Esophagus muscularis mucosa (tissue), 4 donors: Measurements from ENCODE around the gene CDH4. TPM values are rescaled to one million over a fixed set of nuclear protein-coding genes. Genes with fewer than 3 reads are reported as not detected.

Experiments used
- DNase-seq: peaks from one replicate; pipeline ENCODE4 v3.0.0-alpha.2; 2017; ENCODE audit errors: extremely low spot score
- H3K27ac ChIP-seq, 4 donors: fragments of 200-600 bp; sonication (generic); replicated peaks in 1 of 4; 1 replicate in 3 of 4; 2 replicates in 1 of 4; pipeline ENCODE4 v1.5.1; 2016 to 2019; ENCODE audit warnings: mild to moderate bottlenecking in 1 of 4
- H3K27me3 ChIP-seq, 4 donors: fragments of 200-600 bp; sonication (generic); one replicate each; pipeline versions ENCODE4 v1.5.1 to v1.6.0; 2016 to 2019
- H3K36me3 ChIP-seq, 4 donors: fragments of 200-600 bp; sonication (generic); one replicate each; pipeline ENCODE4 v1.5.1; 2016 to 2019
- H3K4me1 ChIP-seq, 4 donors: fragments of 200-600 bp; sonication (generic); one replicate each; pipeline ENCODE4 v1.5.1; 2016 to 2019
- H3K4me3 ChIP-seq, 4 donors: fragments of 200-600 bp; sonication (generic); 1 replicate in 2 of 4; 2 replicates in 2 of 4; pipeline ENCODE4 v1.5.1; 2016 to 2019; ENCODE audit warnings: mild to moderate bottlenecking in 4 of 4, moderate library complexity in 1 of 4
- H3K9me3 ChIP-seq, 4 donors: fragments of 200-600 bp; sonication (generic); 1 replicate in 3 of 4; 2 replicates in 1 of 4; pipeline ENCODE4 v1.5.1; 2016 to 2019
- CTCF ChIP-seq, 3 experiments: fragments of 200-600 bp in 2 of 3; fragments of 450-650 bp in 1 of 3; sonication (generic) in 2 of 3; IDR thresholded peaks; one replicate each; pipeline ENCODE4 v1.5.1; 2017 to 2019; ENCODE audit warnings: antibody characterized with exemption in 3 of 3, mild to moderate bottlenecking in 2 of 3, moderate library complexity in 1 of 3
- EP300 ChIP-seq: sonication (generic); formaldehyde crosslinking; IDR thresholded peaks from one replicate; pipeline ENCODE4 v1.6.1; 2017; ENCODE audit warnings: antibody characterized with exemption
- POLR2A ChIP-seq: fragments of 450-650 bp; IDR thresholded peaks from one replicate; pipeline ENCODE4 v1.6.1; 2017; ENCODE audit warnings: antibody characterized with exemption, moderate library complexity, mild to moderate bottlenecking, low read depth
- POLR2AphosphoS5 ChIP-seq, 2 donors: sonication (generic); formaldehyde crosslinking; IDR thresholded peaks; one replicate each; pipeline ENCODE4 v1.6.1; 2017; ENCODE audit warnings: antibody characterized with exemption in 2 of 2
- WGBS: methylation state at CpG from one replicate; pipeline ENCODE4 v1.1.5; 2018; 5-methylcytosine and 5-hydroxymethylcytosine counted together
- intact Hi-C: fragments of 100-400 bp; cut with DNase I; formaldehyde crosslinking; loops from one replicate; pipeline ENCODE4 v1.15.1; 2023
- total RNA-seq, 4 donors: library from RNA; depleted of rRNA; stranded (reverse); fragments of >200 nt; gene quantifications; one replicate each; pipeline versions ENCODE4 v1.1.0 to v1.2.1, GENCODE V29; 2016

The CDH4 gene
- total RNA-seq, 4 donors from 2014 or later: 0.42 to 1.3 (median 0.48) TPM

GRCh38 chr20:61583356-61583755 lies 331.3 kb downstream of the CDH4 start:
- intact Hi-C loops: no loop called here
- Histone ChIP-seq H3K4me3 (no peak overlapping the region), H3K4me1 (peaks cover 0 to 10% (median 4%) of the 10 kb centered on the region in 4 donors), H3K27me3 (peaks cover 0 to 50% (median 0%) of the 10 kb centered on the region in 4 donors), H3K36me3 (no peaks in the 10 kb centered on the region), H3K9me3 (no peaks in the 10 kb centered on the region), H3K27ac (no peak overlapping the region)
- WGBS: 79% methylated on average over 9 of the region's 9 CpGs
- DNase-seq: no peak
- TF ChIP-seq POLR2A (no peak), POLR2AphosphoS5 (IDR thresholded peaks at IDR 0.05) (no peak), CTCF (IDR thresholded peaks at IDR 0.05) (no peak), EP300 (no peak)

- no peak overlapping the region for H3K27ac ChIP-seq
- H3K4me1 ChIP-seq: peaks cover 0 to 21% (median 14%) of the 10 kb centered on the region in 4 donors
- H3K4me3 ChIP-seq: no peak overlapping the region
- intact Hi-C loops: no loop called here
- 47% methylated on average over 6 of the region's 10 CpGs for WGBS
- H3K27me3 ChIP-seq: peaks cover 0 to 52% (median 0%) of the 10 kb centered on the region in 4 donors
- TF ChIP-seq POLR2AphosphoS5 (IDR thresholded peaks at IDR 0.05) (no peak), EP300 (no peak), POLR2A (no peak), CTCF (IDR thresholded peaks at IDR 0.05) (no peak)
- no peaks in the 10 kb centered on the region for H3K9me3 ChIP-seq
- no peaks in the 10 kb centered on the region for H3K36me3 ChIP-seq
- no peak for DNase-seq
Observed at GRCh38 chr20:61584851-61585250, 332.8 kb downstream of the CDH4 start.

GRCh38 chr20:61585764-61586163 lies 333.7 kb downstream of the CDH4 start:
- no peaks in the 10 kb centered on the region for H3K36me3 ChIP-seq
- H3K27ac ChIP-seq: no peak overlapping the region
- intact Hi-C loops: no loop called here
- no peak for DNase-seq
- no peak overlapping the region for H3K4me3 ChIP-seq
- H3K27me3 ChIP-seq: peaks cover 0 to 53% (median 0%) of the 10 kb centered on the region in 4 donors
- no peak for TF ChIP-seq EP300
- no peak for TF ChIP-seq POLR2A
- no peak for TF ChIP-seq POLR2AphosphoS5 (IDR thresholded peaks at IDR 0.05)
- no peak for TF ChIP-seq CTCF (IDR thresholded peaks at IDR 0.05)
- H3K4me1 ChIP-seq: peaks cover 0 to 21% (median 14%) of the 10 kb centered on the region in 4 donors
- 95% methylated on average over 2 of the region's 2 CpGs for whole genome bisulfite sequencing
- H3K9me3 ChIP-seq: no peaks in the 10 kb centered on the region

DNA sequence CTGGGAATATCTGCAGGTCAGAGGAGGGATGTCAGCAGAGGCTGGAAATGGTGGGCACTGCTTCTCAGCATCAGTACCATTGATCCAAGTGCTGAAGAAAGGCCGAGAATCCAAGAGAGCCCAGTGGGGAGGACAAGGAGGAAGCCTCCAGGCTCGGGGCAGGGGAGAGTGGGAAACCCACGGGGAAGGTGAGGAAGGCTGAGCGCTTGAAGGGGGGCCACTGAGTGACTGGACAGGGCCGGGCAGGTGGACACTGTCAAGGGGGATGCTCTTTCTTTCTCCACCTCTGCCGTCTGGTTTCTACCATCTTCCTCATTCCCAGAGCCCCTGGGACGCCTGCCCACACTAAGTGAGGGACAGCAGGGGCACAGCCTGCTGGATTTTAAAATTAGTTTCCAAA lies 335.0 kb downstream of the CDH4 start:
- Histone ChIP-seq H3K4me3 (no peak overlapping the region), H3K4me1 (peaks cover 0 to 21% (median 14%) of the 10 kb centered on the region in 4 donors), H3K27me3 (peaks cover 0 to 42% (median 0%) of the 10 kb centered on the region in 4 donors), H3K9me3 (peaks cover 0 to 12% (median 7%) of the 10 kb centered on the region in 4 donors), H3K27ac (no peak overlapping the region), H3K36me3 (no peaks in the 10 kb centered on the region)
- no peak for DNase-seq
- intact Hi-C loops: no loop called here
- WGBS: 76% methylated on average over 7 of the region's 7 CpGs
- TF ChIP-seq POLR2A: no peak
- no peak for TF ChIP-seq CTCF (IDR thresholded peaks at IDR 0.05)
- no peak for TF ChIP-seq EP300
- TF ChIP-seq POLR2AphosphoS5 (IDR thresholded peaks at IDR 0.05): no peak
